CD4-positive, alpha-beta T cell treated with Interferon alpha-2 for 1 hour (primary cell): Measurements from ENCODE around the gene GUCA1A.

Source experiments
- DNase-seq, 2 donors: peaks; one replicate each; pipeline ENCODE4 v3.0.0-alpha.2; 2020 to 2022

The GUCA1A gene

DNA sequence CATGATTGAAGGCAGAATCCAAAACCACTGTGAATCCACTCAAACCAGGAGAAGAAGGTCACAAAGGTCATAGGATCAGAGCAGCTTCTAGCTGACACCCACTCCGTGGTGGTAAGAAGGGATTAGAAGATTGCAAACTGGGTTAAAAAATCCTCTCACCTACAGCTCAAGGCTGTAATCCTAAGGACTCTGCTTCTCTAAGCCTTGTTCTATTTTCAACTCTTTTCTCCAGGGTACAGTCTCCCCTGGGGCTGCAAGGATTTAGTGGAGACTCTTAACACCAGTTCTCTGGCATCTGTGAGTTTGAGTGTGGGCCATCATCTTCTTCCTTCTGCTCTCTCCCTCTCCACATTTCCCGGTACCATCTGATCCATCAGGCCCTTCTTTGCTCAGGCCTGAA, at the start of gene GUCA1A:
GUCA1A (plus strand) TSS at position 264 of the 400 bp plus-strand sequence. CDS start 250 bp downstream, outside the sequence.
- DNase-seq, result no peak

DNA sequence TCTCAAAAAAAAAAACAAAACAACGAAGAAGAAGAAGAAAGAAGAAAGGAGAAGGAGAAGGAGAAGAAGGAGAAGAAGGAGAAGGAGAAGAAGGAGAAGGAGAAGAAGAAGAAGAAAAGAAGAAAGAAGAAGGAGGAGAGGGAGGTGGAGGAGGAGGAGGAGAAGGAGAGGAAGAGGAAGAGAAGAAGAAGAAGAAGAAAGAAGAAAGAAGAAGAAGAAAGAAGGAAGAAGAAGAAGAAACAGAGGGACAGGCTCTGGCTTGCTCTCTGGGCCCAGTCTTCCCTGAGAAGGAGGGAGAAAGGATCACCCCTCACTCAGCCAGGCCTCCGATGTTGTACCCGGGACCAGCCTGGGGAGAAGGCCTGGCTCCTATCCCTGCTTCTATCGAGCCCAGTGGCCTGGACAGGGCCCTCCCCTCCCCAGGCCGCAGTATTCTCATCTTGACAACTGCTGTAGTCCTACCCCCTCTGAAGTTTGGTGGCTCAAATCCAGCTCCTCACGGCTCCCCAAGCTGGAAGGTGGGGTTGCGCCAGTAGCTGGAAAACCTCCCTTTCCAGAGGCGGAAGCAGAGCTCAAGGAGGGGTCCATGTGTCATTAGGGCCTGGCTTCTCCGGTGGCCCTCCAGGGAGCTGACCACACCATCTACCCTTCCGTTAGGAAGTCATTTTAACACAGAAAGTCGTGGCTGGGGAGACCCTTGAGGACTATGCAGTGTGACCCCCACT, 49.6 kb upstream of the GUCA1A start:
- DNase-seq, result no peak

DNA sequence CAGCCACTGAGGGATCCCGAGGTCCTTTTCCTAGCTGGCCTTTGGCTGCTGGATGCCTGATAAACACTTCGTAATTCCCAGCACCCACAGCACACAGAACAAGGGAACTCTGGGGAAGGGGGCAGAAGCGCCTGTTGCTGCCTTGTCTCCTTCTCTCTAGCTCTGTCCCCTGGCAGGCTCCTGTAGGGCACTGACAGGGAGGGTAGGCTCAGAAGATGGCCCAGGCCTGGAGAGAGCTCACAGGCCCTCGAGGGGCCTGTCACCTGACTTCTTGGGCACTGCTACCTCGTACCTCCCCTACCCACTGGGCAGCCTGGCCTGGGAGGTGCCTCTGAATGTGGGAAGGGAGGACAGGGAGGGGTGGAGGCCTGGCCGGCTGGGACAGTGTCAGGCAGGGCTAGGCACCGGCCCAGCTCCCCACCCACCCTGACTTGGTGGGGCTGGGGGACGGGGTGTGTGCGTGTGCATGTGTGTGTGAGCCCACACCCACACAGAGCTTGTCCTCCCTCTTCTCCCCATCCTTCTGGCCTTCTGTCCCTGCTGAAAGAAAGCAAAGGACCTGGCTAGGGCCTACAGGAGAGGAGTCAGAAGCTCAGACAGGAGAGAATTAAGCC, 48.8 kb upstream of the GUCA1A start:
- no peak for DNase-seq

DNA sequence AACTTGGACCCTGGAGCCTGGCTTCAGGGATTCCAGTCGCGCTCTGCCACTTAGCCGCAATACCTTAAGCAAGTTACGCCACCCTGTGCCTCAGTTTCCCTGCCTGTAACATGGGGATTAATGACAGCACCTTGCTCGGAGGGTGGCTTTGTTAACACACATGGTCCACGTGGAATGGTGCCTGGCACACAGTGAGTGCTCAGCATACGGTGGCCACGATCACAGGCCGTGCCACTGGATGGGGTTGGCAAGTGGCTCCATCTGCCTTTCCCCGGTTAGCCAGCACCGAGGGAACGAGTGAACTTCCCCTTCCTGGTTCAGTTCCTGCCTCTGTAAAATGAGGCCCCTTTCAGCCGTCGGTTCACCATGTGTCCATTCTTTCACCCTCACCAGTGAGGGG, 47.9 kb upstream of the GUCA1A start:
- no peak for DNase-seq

DNA sequence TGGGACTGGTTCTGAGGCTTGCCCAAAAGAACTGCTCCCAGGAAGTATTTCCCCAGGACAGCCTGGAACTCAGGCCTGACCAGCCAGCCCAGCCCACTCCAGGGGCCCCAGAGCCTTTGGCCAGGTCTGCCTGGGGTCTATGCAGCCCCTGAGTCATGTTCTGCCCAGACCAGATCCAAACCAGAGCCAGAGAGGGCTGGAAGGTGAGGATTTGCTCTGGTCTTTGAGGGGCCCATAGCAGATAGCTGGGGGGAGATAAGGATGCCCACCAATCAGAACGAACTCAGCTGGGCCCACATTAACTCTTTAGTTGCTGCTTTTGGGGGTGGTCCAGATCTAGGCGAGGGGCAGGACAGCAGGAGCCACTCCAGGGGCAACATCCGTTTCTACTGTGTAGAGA, 47.5 kb upstream of the GUCA1A start:
- no peak for DNase-seq

DNA sequence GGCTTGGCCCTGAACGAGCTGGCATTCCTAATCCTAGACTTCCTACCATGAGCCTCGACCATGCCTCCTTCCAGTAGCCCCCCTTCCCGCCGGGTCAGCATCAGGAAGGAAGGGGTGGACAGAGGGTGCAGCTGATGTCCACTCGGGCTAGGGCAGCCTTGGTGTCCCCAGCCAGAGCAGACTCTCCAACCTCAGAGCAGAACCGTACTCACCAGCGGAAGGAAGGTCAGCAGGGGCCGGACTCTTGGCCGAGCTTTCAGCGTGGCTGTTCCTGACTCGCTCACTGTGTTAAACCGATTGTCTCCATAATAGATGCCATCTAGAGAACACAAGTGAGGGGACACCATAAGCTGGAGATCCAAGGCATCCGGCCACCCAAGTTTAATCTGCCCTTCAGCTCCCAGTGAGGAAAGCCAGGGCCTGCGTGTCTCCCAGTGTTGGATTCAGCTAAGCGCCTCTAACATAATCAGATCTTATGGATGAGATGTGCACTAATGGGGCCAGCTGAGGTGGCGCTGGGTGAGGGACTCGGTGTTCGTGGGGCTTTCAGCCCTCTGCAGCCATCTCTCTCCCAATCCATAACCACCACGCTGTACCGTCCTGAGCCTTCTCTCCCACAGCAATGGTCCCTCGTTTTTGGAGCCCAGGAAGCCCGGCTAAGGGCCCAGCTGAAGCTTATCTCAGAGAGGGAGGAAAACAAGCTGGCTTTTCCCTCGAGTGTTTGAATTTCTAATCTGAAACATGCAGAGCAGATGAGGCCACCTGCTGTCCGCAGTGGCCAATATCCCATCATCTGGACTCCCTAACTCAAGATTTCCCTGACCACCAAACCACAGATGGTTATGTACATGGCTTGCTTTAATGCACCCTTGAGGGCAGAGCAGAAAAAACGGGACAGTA, 44.5 kb upstream of the GUCA1A start:
- DNase-seq, result no peak

DNA sequence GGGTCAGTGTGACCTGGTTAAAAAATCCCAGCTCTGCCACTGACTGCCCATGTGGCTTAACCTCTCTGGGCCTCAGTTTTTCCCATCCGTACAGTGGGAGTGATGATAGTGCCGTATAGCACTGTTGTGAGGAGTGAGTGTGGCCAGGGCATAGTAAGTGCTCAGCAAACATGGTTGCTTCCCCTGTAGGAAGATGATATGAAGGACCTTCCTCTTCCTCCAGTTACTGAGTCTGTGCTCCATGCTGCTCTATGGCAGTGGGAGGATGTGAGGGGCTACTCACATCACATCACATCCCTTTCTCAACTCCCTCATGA, 43.8 kb upstream of the GUCA1A start:
- DNase-seq, result no peak

DNA sequence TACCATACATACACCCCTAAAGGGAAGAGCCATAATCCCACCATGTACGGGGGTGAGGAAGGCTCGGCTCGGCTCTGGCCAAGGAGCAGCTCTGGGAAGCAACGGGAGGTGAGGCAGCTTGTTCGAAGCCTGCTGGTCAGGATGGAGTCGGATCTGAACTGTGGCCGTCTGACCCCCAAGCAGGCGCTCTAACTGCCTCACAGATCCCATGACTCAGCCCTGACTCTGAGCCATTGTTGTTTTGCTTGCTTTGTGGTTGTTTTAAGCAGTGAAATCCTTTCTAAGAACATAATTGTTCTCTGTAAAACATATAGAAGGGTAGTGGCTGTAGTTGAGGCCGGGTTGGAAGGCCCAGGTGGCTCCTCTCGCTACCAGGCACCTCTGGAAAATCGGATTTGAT, 41.6 kb upstream of the GUCA1A start:
- no peak for DNase-seq

DNA sequence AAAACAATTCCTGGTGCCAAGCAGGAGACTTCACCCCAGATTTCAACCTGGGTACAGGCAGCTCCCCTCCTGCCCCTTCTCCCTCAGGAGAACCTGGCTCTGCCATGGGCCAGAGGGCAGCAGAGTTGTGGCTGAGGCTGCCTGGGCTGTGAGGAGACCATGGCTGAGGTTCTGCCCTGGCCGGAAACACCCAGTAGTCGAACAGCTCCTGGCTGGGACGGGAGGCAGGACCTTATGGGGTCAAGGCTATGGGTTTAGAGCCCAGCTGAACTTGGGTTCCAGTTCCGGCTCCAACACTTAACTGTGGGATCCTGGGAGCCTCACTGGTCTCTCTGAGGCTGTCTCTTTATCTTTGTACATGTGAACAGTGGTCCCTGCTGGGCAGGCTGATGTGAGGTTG, 39.2 kb upstream of the GUCA1A start:
- no peak for DNase-seq

DNA sequence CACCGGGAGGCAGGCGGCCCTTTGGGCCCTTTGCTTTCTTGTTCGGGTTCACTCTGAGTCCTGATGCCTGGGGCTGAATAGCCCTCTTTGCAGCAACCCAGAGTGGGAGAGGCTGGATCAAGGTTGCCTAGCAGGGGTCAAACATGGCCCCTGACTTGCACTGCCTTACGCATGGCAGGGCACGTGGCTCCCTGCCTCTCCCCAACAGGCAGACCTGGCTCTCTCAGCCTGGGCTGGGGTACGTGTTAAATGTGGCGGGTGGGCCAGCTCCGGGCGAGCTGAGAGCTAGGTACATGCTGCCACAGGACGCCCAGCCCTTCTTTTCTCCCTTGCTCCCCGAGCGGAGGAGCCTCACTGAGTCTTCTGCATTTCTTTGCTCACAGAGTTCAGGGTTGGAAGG, 38.0 kb upstream of the GUCA1A start:
- DNase-seq, result no peak

DNA sequence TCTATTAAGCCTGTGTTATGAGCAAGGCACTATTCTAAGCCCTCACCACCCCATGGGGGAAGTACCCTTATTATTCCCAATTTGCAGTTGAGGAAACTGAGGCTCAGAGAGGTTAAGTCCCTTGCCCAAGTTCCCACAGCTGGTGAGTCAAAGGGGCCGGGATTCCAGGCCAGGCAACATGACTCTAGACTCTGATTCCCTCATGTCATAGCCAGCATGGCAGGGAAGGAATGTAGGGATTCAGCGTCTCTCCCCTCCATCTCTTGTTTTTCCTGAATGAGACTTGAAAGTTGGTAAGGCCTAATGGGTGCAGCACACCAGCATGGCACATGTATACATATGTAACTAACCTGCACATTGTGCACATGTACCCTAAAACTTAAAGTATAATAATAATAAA, 37.4 kb upstream of the GUCA1A start:
- DNase-seq, result no peak

DNA sequence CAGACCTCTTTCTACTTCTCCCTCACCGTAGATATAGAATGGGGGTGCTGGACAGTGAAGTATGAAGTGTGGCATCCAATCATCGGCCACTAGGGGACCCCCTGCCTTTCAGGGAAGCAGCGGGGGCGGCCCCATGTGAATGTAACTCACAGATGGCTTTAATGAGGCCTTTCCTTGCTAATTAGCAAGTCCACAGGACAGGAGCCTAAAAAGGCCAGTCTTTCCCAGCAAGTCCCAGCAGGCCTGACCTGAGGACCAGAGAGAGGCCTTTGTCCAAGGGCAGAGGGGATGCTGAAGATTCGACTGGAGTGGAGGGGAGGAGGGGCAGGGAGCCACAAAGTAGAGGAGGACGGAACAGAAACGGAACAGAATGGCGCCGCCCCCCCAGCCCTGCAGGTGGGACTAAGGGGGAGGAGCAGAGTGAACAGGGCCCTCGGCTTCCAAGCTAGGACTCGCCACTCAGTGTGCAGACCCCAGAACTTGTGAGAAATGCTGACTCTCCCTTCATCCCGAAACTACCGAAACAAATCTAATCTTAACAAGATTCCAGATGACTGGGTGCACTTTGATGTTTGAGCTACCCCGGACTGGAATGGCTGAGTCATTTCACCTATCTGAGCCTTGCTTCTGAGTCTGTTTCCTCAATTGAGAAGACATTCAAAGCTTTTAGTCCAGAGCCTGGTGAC, 36.5 kb upstream of the GUCA1A start:
- DNase-seq, result peak in 1 of 2 donors; percentile 15

DNA sequence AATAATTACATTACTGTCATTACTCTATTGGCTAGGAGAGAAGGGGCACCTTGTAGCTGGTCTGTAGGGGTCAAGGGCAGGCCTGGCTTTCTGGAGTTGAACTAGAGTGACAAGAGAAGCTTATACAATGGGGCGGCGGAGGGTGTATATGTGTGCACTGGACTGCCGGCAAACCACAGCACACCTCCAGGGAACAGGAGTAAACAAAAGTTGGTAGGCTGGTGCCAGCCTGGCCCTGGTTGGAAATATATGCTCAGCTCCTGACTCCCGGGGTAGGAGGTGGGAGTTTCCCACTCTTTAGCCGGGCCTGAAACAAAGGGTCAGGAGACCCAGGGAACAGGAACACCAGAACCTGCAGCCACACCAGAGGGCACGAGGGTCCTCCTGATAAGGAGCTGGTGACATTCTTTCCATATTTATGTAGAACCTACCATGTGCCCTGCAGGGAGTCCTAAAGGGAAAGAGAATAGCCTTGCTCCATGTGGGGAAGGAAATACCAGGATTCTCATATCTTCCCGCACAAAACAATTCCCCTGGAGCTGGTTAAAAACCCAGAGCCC, 35.9 kb upstream of the GUCA1A start:
- DNase-seq, result no peak

DNA sequence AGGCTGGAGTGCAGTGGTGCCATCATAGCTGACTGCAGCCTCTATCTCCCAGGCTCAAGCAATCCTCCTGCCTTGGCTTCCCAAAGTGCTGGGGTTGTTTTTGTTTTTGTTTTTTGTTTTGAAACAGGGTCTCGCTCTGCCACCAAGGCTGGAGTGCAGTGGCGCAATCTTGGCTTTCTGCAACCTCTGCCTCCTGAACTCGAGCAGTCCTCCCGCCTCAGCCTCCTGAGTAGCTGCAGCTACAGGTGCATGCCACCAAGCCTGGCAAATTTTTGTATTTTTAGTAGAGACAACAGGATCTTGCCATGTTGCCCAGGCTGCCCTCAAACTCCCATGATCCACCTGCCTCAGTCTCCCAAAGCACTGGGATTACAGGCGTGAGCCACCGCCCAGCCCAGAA, 35.0 kb upstream of the GUCA1A start:
- DNase-seq, result no peak

DNA sequence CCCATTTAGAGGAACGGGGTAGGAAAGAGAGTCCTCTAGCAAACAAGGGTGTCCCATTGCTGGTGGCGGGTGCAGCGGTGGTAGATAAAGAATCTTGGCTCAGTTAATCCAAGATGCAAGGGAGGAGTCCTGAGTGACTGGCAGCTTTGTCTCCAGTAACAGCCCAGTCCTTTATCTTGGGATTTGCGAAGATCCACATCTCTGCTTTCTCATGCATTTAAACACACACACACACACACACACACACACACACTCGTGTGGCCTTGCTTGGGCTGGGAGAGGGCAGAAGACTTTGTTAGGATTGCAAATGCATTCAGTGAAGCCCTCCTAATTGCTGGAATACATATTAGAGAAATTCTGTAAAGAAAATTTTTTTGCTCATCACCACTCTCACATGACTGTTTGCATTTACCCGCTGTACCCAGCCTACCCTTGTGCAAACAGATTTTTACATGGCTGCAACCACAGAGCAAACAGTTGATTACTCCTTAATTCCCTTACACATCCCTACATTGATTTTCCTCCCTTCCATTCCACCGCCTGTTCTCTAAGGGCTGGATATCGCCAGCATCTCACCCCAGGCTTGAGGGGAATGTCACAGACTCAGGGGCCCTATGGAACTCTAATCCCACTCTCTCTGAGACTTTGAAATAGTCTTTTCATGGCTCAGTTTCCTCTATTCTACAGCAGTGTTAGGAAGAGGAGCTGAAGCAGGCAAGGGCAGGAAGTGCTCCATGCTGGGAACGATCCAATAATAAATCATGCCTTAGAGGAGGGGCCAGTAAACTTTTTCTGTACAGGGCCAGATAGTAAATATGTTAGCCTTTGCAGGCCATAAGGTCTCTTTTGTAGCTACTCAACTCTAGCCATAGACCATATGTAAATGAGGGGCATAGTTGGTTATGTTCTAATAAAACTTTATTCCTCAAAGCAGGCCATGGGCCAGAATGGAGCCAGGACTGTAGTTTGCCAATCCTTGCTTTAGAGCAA, 34.2 kb upstream of the GUCA1A start:
- DNase-seq, result no peak

DNA sequence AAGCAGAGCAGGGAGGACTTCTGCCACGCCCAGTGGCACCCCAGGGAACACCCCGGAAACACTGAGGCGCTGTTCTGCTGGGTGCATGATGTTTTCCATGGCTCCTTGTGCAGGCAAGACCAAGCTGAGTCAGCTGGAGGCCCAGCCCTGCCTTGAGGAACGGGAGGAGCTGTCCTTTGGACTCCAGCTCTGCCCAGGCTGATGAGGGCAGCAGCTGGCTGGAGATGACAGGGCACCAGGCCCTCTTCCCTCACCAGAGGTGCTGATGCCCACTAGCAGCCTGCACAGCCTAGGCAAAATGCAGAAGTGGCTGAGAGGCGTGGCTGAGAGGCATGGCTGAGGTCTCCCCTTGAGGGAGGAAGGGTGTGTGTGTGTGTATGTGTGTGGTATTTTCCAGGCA, 33.1 kb upstream of the GUCA1A start:
- peak in 1 of 2 donors; percentile 27 for DNase-seq

DNA sequence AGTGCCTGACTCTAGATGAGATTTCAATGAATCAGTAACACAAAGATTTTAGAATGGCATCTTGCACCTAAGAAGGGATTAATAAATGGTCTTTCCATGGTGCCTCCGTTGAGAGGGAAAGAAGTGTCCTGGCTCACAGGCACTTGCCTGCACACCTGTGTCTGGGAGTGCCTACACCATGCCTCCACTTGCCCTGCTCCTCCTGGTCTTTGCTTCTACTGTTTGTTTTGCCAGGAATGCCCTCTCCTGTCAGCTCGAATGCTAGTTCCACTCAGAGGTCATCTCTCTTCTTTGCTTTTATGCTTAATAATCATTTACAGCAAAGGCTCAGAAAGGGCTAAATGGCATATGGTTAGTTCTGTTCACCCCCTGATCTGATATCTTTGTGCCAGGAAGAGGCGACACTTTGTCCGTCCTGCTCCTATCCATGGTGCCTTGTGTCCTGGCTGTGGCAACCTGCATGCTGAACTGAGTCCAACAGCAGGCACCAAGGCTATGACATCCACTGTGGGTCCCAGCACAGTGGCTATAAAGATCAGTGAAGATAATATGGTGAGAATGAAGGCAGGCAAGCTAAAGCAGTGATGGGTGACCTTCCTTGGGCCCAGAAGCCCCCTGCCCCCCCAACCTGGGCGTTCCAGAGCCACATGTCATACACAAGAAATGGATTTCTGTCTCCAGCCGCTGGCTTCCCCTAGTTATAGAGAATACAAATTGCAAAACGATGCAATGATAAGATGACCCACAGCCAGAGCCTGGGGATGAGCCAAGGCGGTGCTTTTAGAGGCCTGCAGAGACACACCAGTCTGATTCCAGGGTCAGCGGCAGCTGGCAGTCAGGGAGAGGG, 32.2 kb upstream of the GUCA1A start:
- no peak for DNase-seq

DNA sequence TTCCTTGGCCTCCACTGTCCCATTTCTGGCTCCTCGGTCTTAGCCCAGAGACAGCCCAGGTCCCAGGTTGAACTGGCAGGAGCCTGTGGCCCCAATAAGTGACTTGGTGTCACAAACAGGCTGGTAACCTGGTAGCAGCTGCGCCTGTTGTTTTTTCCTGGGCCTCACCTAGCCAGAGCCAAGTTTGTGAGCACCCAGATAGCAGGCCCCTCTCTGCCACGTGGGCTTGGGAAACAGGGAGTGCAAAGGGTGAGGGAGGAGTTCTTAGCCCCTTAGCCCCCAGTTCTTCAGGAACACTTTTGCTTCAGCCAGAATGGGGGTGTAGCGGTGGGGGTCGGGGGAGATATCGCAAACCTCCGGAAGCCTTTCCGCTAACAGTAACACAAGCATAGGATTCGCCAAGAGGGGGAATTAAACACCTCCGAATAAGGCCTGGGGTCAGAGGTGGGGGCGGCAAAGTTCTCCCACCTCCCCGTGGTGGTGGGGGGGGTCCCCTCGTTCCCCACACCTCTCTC, 31.5 kb upstream of the GUCA1A start:
- no peak for DNase-seq

DNA sequence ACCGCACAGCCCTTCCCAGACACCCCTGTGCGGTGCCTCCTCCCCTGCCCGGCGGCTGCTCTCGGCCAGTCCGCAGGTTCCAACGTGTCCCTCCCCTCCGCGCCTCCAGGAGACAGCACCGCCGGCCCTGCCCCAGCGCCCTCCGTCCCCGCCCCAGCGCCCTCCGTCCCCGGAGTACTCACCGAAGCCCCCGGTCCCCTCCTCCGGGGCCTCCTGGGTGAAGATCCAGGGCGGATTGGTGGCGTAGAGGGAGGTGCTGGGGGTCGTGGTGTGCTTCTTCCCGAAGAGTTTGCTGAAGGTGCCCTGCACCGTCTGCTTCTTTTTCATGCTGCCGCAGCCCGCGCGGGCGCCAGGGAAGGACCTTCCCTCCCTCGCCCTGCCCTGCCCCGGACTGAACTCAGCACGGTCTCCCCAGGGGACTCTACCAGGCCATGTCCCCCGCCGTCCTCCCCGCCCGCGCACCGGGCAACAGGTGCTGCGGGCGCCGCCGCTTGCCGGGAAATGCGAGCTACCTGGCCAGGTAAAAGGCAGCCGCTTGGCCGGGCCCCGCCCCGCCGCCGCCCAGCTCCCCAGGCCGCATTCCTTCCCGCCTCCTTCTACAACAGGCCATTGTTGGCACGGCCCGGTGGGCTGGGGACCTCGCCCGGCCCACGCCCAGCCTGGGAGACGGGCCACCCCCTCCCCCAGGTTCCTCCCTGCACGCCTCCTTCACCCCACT, 30.9 kb upstream of the GUCA1A start, which contains the start of gene C6orf132:
C6orf132 (minus strand) TSS at position 503 of the 718 bp plus-strand sequence; CDS start at position 327, 176 bp downstream.
- no peak for DNase-seq

DNA sequence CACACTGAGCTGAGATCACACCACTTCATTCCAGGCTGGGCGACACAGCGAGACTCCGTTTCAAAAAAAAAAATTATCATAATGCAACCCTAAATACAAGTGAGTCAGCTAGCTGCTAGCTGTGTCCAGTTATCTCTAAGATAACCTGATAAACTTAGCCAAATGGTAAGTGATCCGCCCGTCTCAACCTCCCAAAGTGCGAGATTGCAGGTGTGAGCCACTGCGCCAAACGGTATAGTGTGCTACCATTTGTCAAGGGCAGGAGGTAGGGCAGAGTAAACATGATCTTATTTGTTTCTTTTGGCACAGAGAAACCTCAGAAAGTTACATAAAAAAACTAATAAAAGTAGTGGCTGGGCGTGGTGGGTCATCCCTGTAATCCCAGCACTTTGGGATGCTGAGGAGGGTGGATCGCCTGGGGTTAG, 26.0 kb upstream of the GUCA1A start:
- DNase-seq, result no peak
